Uterus (tissue), 4 donors: Measurements from ENCODE around the gene KCNMA1. TPM values are rescaled to one million over a fixed set of nuclear protein-coding genes. Genes with fewer than 3 reads are reported as not detected.

Source experiments
- DNase-seq, 2 donors: peaks; one replicate each; pipeline ENCODE4 v3.0.0-alpha.2; 2019 to 2020
- H3K27ac ChIP-seq, 2 donors: fragments of 200-600 bp; sonication (generic); 1 replicate in 1 of 2; 2 replicates in 1 of 2; pipeline ENCODE4 v1.5.1; 2016 to 2018
- H3K27me3 ChIP-seq, 2 donors: fragments of 200-600 bp; sonication (generic); one replicate each; pipeline ENCODE4 v1.5.1; 2018 to 2019; ENCODE audit warnings: control low read depth in 1 of 2
- H3K36me3 ChIP-seq, 2 donors: fragments of 200-600 bp; sonication (generic); one replicate each; pipeline ENCODE4 v1.5.1; 2019; ENCODE audit warnings: control low read depth in 1 of 2
- H3K4me1 ChIP-seq, 2 donors: fragments of 200-600 bp; sonication (generic); one replicate each; pipeline ENCODE4 v1.5.1; 2018 to 2019; ENCODE audit warnings: control low read depth in 1 of 2
- H3K4me3 ChIP-seq, 2 donors: fragments of 200-600 bp; sonication (generic); 1 replicate in 1 of 2; 2 replicates in 1 of 2; pipeline ENCODE4 v1.5.1; 2018 to 2019; ENCODE audit warnings: mild to moderate bottlenecking in 1 of 2
- H3K9me3 ChIP-seq, 2 donors: fragments of 200-600 bp; sonication (generic); one replicate each; pipeline ENCODE4 v1.5.1; 2019; ENCODE audit warnings: control low read depth in 1 of 2
- CTCF ChIP-seq, 4 experiments: fragments of 200-600 bp in 2 of 4; fragments of 450-650 bp in 2 of 4; sonication (generic) in 2 of 4; IDR thresholded peaks; one replicate each; pipeline ENCODE4 v1.5.1; 2016 to 2019; ENCODE audit warnings: antibody characterized with exemption in 4 of 4, mild to moderate bottlenecking in 2 of 4, moderate library complexity in 1 of 4
- POLR2A ChIP-seq, 2 donors: fragments of 450-650 bp; IDR thresholded peaks; one replicate each; pipeline ENCODE4 v1.6.1; 2016; ENCODE audit warnings: antibody characterized with exemption in 2 of 2, mild to moderate bottlenecking in 1 of 2, moderate library complexity in 1 of 2
- intact Hi-C: fragments of 100-400 bp; cut with DNase I; formaldehyde crosslinking; loops from one replicate; pipeline ENCODE4 v1.15.1; 2023; ENCODE audit warnings: low total_unique reads
- total RNA-seq, 4 donors: library from RNA; depleted of rRNA in 3 of 4; stranded (reverse); fragments of >200 nt in 3 of 4; gene quantifications; one replicate each; pipeline versions ENCODE4 v1.1.0 to v1.2.4, GENCODE V29; 2014 to 2023
- donor health status: DM: yes; HTN: yes; CAD: no.

KCNMA1 gene
- total RNA-seq, 4 donors from 2014 or later = 86.2 to 236 (median 164) TPM

GRCh38 chr10:77240706-77241349 lies 396.8 kb downstream of the KCNMA1 start:
- intact Hi-C loops = no loop called here
- no peak overlapping the region for H3K4me3 ChIP-seq
- no peaks in the 10 kb centered on the region for H3K36me3 ChIP-seq
- peaks cover 0 to 6% of the 10 kb centered on the region in 2 donors for H3K4me1 ChIP-seq
- no peaks in the 10 kb centered on the region for H3K9me3 ChIP-seq
- H3K27me3 ChIP-seq = no peaks in the 10 kb centered on the region
- peak overlapping the region; percentile 82 to 90 for H3K27ac ChIP-seq
- DNase-seq = no peak
- no peak for TF ChIP-seq CTCF (IDR thresholded peaks at IDR 0.05)
- TF ChIP-seq POLR2A (IDR thresholded peaks at IDR 0.05) = no peak

DNA sequence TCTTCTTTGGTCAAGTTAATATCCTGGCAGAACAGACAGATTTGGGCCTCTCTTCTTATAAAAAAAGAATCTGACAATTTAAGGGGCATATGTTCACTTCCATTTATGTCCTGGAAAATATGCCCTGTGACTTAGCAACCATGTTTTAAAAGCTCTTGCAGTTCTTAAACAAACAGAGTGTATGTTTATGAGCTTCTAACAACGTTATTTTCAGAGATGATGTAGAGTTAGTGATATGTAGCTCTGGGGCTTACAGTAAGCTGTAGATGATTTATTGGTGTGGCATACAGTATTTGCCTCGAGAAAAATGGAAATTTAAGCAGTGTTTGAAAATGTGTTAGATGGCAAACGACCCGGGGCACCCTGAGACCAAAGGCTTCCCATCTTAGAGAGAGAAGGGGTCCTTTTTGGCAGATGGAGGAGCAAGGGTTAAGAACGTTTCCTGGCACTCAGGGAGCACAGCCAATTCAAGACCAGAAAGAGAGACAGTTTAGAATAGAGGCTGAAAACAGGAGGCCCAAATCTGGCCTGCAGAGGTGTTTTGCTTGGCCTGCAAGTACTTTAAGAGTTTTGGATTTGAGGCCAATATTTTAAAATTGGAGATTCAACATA lies 397.5 kb downstream of the KCNMA1 start:
- intact Hi-C loops = no loop called here

DNA sequence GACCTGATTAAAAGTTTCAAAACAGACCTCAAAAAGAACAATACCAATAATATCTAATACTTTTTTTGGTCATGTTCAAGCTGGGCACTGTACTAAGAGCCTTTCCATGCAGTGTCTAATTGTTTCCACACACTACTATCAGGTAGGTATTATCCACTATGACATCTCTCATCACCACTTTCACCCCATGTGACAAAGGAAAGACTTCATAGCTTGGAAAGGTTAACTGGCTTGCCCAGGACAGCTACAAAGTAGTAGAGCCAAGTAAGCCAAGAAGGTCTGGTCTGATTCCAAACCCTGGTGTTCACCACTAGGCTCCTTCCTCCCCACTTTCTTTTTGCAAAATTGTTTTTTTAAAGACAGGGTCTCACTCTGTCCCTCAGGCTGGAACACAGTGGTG lies 400.5 kb downstream of the KCNMA1 start:
- Histone ChIP-seq H3K4me3 (no peak overlapping the region), H3K27me3 (no peaks in the 10 kb centered on the region), H3K9me3 (no peaks in the 10 kb centered on the region), H3K27ac (peak overlapping the region; percentile 24 to 82), H3K4me1 (no peaks in the 10 kb centered on the region), H3K36me3 (no peaks in the 10 kb centered on the region)
- intact Hi-C loops = no loop called here
- DNase-seq = no peak
- TF ChIP-seq CTCF (IDR thresholded peaks at IDR 0.05) = no peak
- no peak for TF ChIP-seq POLR2A (IDR thresholded peaks at IDR 0.05)

More for the DNA sequence above, 397.5 kb downstream of the KCNMA1 start:
- Histone ChIP-seq H3K27ac (peak overlapping the region; percentile 82 to 90), H3K36me3 (no peaks in the 10 kb centered on the region), H3K4me3 (no peak overlapping the region), H3K4me1 (peaks cover 0 to 6% of the 10 kb centered on the region in 2 donors), H3K27me3 (no peaks in the 10 kb centered on the region), H3K9me3 (no peaks in the 10 kb centered on the region)
- TF ChIP-seq CTCF (IDR thresholded peaks at IDR 0.05) (no peak), POLR2A (IDR thresholded peaks at IDR 0.05) (no peak)
- DNase-seq = no peak

GRCh38 chr10:77236700-77237099 lies 400.9 kb downstream of the KCNMA1 start:
- peak overlapping the region; percentile 24 to 82 for H3K27ac ChIP-seq
- H3K36me3 ChIP-seq = no peaks in the 10 kb centered on the region
- no peak for DNase-seq
- no peak overlapping the region for H3K4me3 ChIP-seq
- TF ChIP-seq CTCF (IDR thresholded peaks at IDR 0.05) (no peak), POLR2A (IDR thresholded peaks at IDR 0.05) (no peak)
- no peaks in the 10 kb centered on the region for H3K4me1 ChIP-seq
- no peaks in the 10 kb centered on the region for H3K9me3 ChIP-seq
- H3K27me3 ChIP-seq = no peaks in the 10 kb centered on the region
- intact Hi-C loops = no loop called here

DNA sequence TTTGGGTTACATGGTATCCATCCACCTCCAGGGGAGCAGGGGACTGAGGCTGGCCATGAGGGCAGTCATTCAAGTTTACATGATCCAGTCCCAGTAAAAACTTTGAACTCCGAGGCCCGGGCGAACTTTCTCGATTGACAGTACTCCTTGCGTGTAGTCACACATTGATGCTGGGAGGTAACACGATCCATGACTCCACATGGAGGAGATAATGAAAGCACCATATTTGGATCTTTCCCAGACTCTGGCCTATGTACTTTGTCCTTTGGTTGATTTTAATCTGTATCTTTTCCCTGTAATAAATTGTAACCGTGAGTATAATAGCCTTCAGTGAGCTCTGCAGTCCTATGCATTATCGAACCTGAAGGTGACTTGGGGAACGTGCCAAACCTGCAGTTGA lies 401.6 kb downstream of the KCNMA1 start:
- H3K9me3 ChIP-seq = no peaks in the 10 kb centered on the region
- intact Hi-C loops = no loop called here
- peak overlapping the region; percentile 24 to 82 for H3K27ac ChIP-seq
- H3K4me1 ChIP-seq = no peaks in the 10 kb centered on the region
- TF ChIP-seq CTCF (IDR thresholded peaks at IDR 0.05) = no peak
- no peak for TF ChIP-seq POLR2A (IDR thresholded peaks at IDR 0.05)
- no peak overlapping the region for H3K4me3 ChIP-seq
- no peak for DNase-seq
- H3K27me3 ChIP-seq = no peaks in the 10 kb centered on the region
- H3K36me3 ChIP-seq = no peaks in the 10 kb centered on the region
